HepG2 (cell line): Measurements from ENCODE around the gene HOXD12. TPM values are rescaled to one million over a fixed set of nuclear protein-coding genes. Genes with fewer than 3 reads are reported as not detected.

Experiments used
- ATAC-seq: fragments of 200-7000 bp; cut with Tn5 transposase; 3 replicates; pipeline ENCODE4 v1.9.1; 2020; ENCODE audit warnings: mild to moderate bottlenecking, moderate library complexity
- BruUV-seq: library from RNA; stranded (reverse); fragments of 400-500 nt; replicated peaks from 2 replicates; lab custom pipeline; 2021; lab: Mats Ljungman, UMichigan
- CTCF ChIA-PET: fragments of 300-600 bp; formaldehyde crosslinking; extraction: SDS; loops from one replicate; lab custom pipeline; 2021; ENCODE audit warnings: low total read pairs, inconsistent platforms, low intra/inter-chr PET ratio; lab: Yijun Ruan, JAX
- POLR2A ChIA-PET: fragments of 350-600 bp; sonication (Branson Sonifier 250); formaldehyde crosslinking; loops from one replicate; lab custom pipeline; 2020; ENCODE audit warnings: antibody characterized with exemption, inconsistent platforms; lab: Yijun Ruan, JAX
- DNase-seq: peaks from one replicate; pipeline ENCODE4 v3.0.0-alpha.2; 2015; ENCODE audit warnings: low spot score
- FAIRE-seq: peaks from 3 replicates; lab custom pipeline; 2011; peaks lifted over from hg19 to GRCh38; lab: Jason Lieb, UNC
- H2AFZ ChIP-seq: one replicate; pipeline ENCODE4 v1.6.1; 2011; ENCODE audit warnings: low read length, inconsistent platforms
- H3K27ac ChIP-seq: fragments of 300-600 bp; 3 replicates; pipeline ENCODE4 v1.8.0; 2011; ENCODE audit warnings: mixed run types, mild to moderate bottlenecking, mixed read lengths, low read length, inconsistent platforms; ENCODE audit not compliant: insufficient read depth; ENCODE audit errors: extremely low read length
- H3K27me3 ChIP-seq, 2 experiments: fragments of 200-600 bp in 1 of 2; 2 replicates in 1 of 2; 3 replicates in 1 of 2; pipeline versions ENCODE4 v1.6.0 to v1.8.0; 2011; ENCODE audit warnings: low read length in 2 of 2, mild to moderate bottlenecking in 2 of 2, moderate library complexity in 2 of 2, inconsistent platforms in 1 of 2; ENCODE audit not compliant: insufficient read depth in 2 of 2, control insufficient read depth in 1 of 2
- H3K36me3 ChIP-seq, 2 experiments: fragments of 200-600 bp in 1 of 2; replicated peaks in 1 of 2; 2 replicates in 1 of 2; 3 replicates in 1 of 2; pipeline versions ENCODE4 v1.5.1 to v1.8.0; 2011; ENCODE audit warnings: low read length in 2 of 2, inconsistent platforms in 1 of 2; ENCODE audit not compliant: insufficient read depth in 2 of 2, control insufficient read depth in 1 of 2
- H3K4me1 ChIP-seq: 2 replicates; pipeline ENCODE4 v1.5.1; 2012; ENCODE audit warnings: low read length, inconsistent platforms; ENCODE audit not compliant: insufficient read depth
- H3K4me2 ChIP-seq: 2 replicates; pipeline ENCODE4 v1.6.0; 2011; ENCODE audit warnings: low read depth, low read length, inconsistent platforms
- H3K4me3 ChIP-seq, 3 experiments: fragments of 200-600 bp in 1 of 3; sonication (generic), shearing (Covaris generic) in 1 of 3; replicated peaks in 1 of 3; 2 replicates each; pipeline ENCODE4 v1.5.1; 2011 to 2016; ENCODE audit warnings: low read length in 3 of 3, inconsistent platforms in 2 of 3, low read depth in 2 of 3, mild to moderate bottlenecking in 2 of 3, control low read depth in 1 of 3, mixed read lengths in 1 of 3; ENCODE audit not compliant: insufficient read depth in 1 of 3
- H3K79me2 ChIP-seq: one replicate; pipeline ENCODE4 v1.6.1; 2011; ENCODE audit warnings: low read length, inconsistent platforms; ENCODE audit not compliant: insufficient read depth
- H3K9ac ChIP-seq: 2 replicates; pipeline ENCODE4 v1.6.0; 2011; ENCODE audit warnings: mild to moderate bottlenecking, low read depth, low read length, inconsistent platforms; ENCODE audit not compliant: insufficient read depth
- H3K9me3 ChIP-seq: 2 replicates; pipeline ENCODE4 v1.5.1; 2012; ENCODE audit warnings: mild to moderate bottlenecking, low read length
- H4K20me1 ChIP-seq: 2 replicates; pipeline ENCODE4 v1.6.0; 2011; ENCODE audit warnings: inconsistent platforms, mild to moderate bottlenecking, low read length, moderate library complexity; ENCODE audit not compliant: insufficient read depth
- RNF2 ChIP-seq: fragments of 450-650 bp; conservative IDR thresholded peaks from 2 replicates; pipeline ENCODE4 v1.6.1; 2016; ENCODE audit warnings: low read depth
- TARDBP ChIP-seq: sonication (generic); formaldehyde crosslinking; IDR thresholded peaks from 2 replicates; pipeline ENCODE4 v1.8.0; 2022; ENCODE audit warnings: mild to moderate bottlenecking, missing genetic modification reagents
- WGBS: methylation state at CpG from one replicate; pipeline ENCODE4 v1.1.6; 2017; ENCODE audit warnings: low lambda C conversion rate; 5-methylcytosine and 5-hydroxymethylcytosine counted together
- in situ Hi-C: cut with HindIII; loops from 2 replicates; pipeline ENCODE4 v1.10.0; 2017; ENCODE audit warnings: low pct_unique_long_range_greater_than_20kb; ENCODE audit not compliant: extremely low pct_ligation_motif_present
- intact Hi-C: fragments of 100-400 bp; cut with micrococcal nuclease; formaldehyde crosslinking; loops from one replicate; pipeline ENCODE4 v1.10.0; 2022; ENCODE audit not compliant: unreplicated experiment
- polyA plus RNA-seq, 8 experiments: library from polyadenylated mRNA; depleted of rRNA in 3 of 8; stranded (reverse) in 7 of 8; unstranded in 1 of 8; fragments of >200 nt; fragmentation: Illumina TruSeq in 4 of 8; extraction: Trizol in 4 of 8; gene quantifications; 2 replicates each; pipeline versions ENCODE4 v1.2.1 to v1.2.3, GENCODE V29; 2011 to 2016; ENCODE audit warnings: low read depth in 4 of 8, missing spikeins in 1 of 8, mixed read lengths in 1 of 8; ENCODE audit not compliant: insufficient read depth in 1 of 8
- total RNA-seq, 5 experiments: library from RNA; depleted of rRNA; stranded (reverse); fragments of >200 nt; fragmentation: Illumina TruSeq; extraction: Trizol; gene quantifications; 2 replicates each; pipeline ENCODE4 v1.2.3, GENCODE V29; 2016; ENCODE audit warnings: low read depth in 1 of 5
- TF ChIP-seq, protein P1 (sequence below): sonication (generic); formaldehyde crosslinking; IDR thresholded peaks from 2 replicates; pipeline ENCODE4 v1.4.0; 2020; ENCODE audit warnings: mild to moderate bottlenecking, missing genetic modification reagents, borderline replicate concordance
- TF ChIP-seq, protein P2 (sequence below): sonication (generic); formaldehyde crosslinking; IDR thresholded peaks from 2 replicates; pipeline ENCODE4 v1.4.0; 2020; ENCODE audit warnings: missing genetic modification reagents
- TF ChIP-seq, protein P3 (sequence below): sonication (generic); formaldehyde crosslinking; IDR thresholded peaks from 2 replicates; pipeline ENCODE4 v1.9.0; 2021; ENCODE audit warnings: mild to moderate bottlenecking, missing genetic modification reagents
- TF ChIP-seq, protein P4 (sequence below): IDR thresholded peaks from 2 replicates; pipeline ENCODE4 v1.6.1; 2016; ENCODE audit warnings: control low read depth

Gene HOXD12
- total and polyA plus RNA-seq, 2 of the 13 experiments (the other 11 are each of a cell fraction or from before 2014, with no cell fraction given): not detected

DNA sequence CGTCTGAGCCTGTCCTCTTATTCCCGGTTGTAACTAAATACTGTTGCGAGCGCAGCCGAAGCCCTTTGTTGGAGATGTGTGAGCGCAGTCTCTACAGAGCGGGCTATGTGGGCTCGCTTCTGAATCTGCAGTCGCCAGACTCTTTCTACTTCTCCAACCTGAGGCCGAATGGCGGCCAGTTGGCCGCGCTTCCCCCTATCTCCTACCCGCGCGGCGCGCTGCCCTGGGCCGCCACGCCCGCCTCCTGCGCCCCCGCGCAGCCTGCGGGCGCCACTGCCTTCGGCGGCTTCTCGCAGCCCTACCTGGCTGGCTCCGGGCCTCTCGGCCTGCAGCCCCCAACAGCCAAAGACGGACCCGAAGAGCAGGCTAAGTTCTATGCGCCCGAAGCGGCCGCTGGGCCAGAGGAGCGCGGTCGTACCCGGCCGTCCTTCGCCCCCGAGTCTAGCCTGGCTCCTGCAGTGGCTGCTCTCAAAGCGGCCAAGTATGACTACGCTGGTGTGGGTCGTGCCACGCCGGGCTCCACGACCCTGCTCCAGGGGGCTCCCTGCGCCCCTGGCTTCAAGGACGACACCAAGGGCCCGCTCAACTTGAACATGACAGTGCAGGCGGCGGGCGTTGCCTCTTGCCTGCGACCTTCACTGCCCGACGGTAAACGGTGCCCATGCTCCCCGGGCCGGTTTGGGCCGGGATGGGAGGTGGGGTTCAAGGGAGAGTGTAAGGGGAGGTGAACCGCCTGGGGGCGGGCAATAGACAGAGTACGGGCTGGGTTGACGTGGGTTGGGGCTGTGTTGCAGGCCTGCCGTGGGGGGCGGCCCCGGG, at the start of gene HOXD12 (continued):
- TF ChIP-seq, protein P1, sequence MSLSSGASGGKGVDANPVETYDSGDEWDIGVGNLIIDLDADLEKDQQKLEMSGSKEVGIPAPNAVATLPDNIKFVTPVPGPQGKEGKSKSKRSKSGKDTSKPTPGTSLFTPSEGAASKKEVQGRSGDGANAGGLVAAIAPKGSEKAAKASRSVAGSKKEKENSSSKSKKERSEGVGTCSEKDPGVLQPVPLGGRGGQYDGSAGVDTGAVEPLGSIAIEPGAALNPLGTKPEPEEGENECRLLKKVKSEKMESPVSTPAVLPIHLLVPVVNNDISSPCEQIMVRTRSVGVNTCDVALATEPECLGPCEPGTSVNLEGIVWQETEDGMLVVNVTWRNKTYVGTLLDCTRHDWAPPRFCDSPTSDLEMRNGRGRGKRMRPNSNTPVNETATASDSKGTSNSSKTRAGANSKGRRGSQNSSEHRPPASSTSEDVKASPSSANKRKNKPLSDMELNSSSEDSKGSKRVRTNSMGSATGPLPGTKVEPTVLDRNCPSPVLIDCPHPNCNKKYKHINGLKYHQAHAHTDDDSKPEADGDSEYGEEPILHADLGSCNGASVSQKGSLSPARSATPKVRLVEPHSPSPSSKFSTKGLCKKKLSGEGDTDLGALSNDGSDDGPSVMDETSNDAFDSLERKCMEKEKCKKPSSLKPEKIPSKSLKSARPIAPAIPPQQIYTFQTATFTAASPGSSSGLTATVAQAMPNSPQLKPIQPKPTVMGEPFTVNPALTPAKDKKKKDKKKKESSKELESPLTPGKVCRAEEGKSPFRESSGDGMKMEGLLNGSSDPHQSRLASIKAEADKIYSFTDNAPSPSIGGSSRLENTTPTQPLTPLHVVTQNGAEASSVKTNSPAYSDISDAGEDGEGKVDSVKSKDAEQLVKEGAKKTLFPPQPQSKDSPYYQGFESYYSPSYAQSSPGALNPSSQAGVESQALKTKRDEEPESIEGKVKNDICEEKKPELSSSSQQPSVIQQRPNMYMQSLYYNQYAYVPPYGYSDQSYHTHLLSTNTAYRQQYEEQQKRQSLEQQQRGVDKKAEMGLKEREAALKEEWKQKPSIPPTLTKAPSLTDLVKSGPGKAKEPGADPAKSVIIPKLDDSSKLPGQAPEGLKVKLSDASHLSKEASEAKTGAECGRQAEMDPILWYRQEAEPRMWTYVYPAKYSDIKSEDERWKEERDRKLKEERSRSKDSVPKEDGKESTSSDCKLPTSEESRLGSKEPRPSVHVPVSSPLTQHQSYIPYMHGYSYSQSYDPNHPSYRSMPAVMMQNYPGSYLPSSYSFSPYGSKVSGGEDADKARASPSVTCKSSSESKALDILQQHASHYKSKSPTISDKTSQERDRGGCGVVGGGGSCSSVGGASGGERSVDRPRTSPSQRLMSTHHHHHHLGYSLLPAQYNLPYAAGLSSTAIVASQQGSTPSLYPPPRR (CRISPR knock-in tag): no peak
- TF ChIP-seq, protein P2, sequence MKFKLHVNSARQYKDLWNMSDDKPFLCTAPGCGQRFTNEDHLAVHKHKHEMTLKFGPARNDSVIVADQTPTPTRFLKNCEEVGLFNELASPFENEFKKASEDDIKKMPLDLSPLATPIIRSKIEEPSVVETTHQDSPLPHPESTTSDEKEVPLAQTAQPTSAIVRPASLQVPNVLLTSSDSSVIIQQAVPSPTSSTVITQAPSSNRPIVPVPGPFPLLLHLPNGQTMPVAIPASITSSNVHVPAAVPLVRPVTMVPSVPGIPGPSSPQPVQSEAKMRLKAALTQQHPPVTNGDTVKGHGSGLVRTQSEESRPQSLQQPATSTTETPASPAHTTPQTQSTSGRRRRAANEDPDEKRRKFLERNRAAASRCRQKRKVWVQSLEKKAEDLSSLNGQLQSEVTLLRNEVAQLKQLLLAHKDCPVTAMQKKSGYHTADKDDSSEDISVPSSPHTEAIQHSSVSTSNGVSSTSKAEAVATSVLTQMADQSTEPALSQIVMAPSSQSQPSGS (CRISPR knock-in tag): no peak
- TF ChIP-seq, all 625 proteins: peak for 0

DNA sequence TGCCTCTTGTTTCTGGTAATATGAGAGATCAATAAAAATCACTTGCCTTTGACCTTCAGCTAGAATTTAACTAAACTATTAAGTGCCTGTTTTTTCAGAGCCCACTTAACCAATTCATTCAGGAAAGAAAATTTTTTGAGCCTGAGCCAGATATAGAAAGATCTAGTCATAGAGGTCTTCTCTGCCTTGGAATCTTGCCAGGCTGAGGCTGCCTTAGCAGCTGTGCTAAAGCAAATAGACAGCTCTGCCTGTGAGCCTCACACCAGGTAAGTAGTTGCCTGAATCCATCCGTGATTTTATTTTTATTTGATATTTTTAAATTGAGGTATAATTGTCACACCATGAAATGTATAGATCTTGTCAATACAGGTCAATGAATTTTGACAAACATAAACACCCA, 43.2 kb upstream of the HOXD12 start:
- Histone ChIP-seq H2AFZ (no peak overlapping the region), H3K36me3 (no peaks in the 10 kb centered on the region)
- in situ Hi-C loops: no loop called here
- FAIRE-seq (no peak), ATAC-seq (no peak)
- no peak for TF ChIP-seq TARDBP
- TF ChIP-seq, protein P3, sequence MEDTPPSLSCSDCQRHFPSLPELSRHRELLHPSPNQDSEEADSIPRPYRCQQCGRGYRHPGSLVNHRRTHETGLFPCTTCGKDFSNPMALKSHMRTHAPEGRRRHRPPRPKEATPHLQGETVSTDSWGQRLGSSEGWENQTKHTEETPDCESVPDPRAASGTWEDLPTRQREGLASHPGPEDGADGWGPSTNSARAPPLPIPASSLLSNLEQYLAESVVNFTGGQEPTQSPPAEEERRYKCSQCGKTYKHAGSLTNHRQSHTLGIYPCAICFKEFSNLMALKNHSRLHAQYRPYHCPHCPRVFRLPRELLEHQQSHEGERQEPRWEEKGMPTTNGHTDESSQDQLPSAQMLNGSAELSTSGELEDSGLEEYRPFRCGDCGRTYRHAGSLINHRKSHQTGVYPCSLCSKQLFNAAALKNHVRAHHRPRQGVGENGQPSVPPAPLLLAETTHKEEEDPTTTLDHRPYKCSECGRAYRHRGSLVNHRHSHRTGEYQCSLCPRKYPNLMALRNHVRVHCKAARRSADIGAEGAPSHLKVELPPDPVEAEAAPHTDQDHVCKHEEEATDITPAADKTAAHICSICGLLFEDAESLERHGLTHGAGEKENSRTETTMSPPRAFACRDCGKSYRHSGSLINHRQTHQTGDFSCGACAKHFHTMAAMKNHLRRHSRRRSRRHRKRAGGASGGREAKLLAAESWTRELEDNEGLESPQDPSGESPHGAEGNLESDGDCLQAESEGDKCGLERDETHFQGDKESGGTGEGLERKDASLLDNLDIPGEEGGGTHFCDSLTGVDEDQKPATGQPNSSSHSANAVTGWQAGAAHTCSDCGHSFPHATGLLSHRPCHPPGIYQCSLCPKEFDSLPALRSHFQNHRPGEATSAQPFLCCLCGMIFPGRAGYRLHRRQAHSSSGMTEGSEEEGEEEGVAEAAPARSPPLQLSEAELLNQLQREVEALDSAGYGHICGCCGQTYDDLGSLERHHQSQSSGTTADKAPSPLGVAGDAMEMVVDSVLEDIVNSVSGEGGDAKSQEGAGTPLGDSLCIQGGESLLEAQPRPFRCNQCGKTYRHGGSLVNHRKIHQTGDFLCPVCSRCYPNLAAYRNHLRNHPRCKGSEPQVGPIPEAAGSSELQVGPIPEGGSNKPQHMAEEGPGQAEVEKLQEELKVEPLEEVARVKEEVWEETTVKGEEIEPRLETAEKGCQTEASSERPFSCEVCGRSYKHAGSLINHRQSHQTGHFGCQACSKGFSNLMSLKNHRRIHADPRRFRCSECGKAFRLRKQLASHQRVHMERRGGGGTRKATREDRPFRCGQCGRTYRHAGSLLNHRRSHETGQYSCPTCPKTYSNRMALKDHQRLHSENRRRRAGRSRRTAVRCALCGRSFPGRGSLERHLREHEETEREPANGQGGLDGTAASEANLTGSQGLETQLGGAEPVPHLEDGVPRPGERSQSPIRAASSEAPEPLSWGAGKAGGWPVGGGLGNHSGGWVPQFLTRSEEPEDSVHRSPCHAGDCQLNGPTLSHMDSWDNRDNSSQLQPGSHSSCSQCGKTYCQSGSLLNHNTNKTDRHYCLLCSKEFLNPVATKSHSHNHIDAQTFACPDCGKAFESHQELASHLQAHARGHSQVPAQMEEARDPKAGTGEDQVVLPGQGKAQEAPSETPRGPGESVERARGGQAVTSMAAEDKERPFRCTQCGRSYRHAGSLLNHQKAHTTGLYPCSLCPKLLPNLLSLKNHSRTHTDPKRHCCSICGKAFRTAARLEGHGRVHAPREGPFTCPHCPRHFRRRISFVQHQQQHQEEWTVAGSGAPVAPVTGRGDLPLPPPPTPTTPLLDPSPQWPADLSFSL (CRISPR knock-in tag): no peak
- no peak for TF ChIP-seq RNF2
- TF ChIP-seq, protein P4, sequence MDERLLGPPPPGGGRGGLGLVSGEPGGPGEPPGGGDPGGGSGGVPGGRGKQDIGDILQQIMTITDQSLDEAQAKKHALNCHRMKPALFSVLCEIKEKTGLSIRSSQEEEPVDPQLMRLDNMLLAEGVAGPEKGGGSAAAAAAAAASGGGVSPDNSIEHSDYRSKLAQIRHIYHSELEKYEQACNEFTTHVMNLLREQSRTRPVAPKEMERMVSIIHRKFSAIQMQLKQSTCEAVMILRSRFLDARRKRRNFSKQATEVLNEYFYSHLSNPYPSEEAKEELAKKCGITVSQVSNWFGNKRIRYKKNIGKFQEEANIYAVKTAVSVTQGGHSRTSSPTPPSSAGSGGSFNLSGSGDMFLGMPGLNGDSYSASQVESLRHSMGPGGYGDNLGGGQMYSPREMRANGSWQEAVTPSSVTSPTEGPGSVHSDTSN (CRISPR knock-in tag): no peak
- TF ChIP-seq, all 625 proteins: peak for 0
- whole genome bisulfite sequencing: 3% methylated on average over 1 of the region's 1 CpG
- POLR2A ChIA-PET: no interaction called here
- H3K9ac ChIP-seq: no peak overlapping the region
- CTCF ChIA-PET: no interaction called here
- no peak overlapping the region for H3K4me3 ChIP-seq
- BruUV-seq: no TSS peak
- no peaks in the 10 kb centered on the region for H3K4me1 ChIP-seq
- peaks cover under 1 to 10% of the 10 kb centered on the region in 2 experiments; a peak in 2 of 5 replicates for H3K27me3 ChIP-seq
- H3K27ac ChIP-seq: no peak overlapping the region
- H4K20me1 ChIP-seq: no peaks in the 10 kb centered on the region
- H3K4me2 ChIP-seq: no peak overlapping the region
- intact Hi-C loops: no loop called here
- H3K79me2 ChIP-seq: no peaks in the 10 kb centered on the region
- no peaks in the 10 kb centered on the region for H3K9me3 ChIP-seq
- DNase-seq: no peak
